CD4-positive, alpha-beta T cell (primary cell): ENCODE measurements around the gene ITGB3. TPM values are rescaled to one million over a fixed set of nuclear protein-coding genes. Genes with fewer than 3 reads are reported as not detected.

Experiments
- ATAC-seq: fragments of 200-7000 bp; cut with Tn5 transposase; one replicate; pipeline ENCODE4 v1.10.0; 2022; ENCODE audit warnings: mild to moderate bottlenecking; ENCODE audit not compliant: poor library complexity
- CTCF ChIA-PET: fragments of 350-600 bp; sonication (Branson Sonifier 250); formaldehyde crosslinking; loops from one replicate; lab custom pipeline; 2021; ENCODE audit warnings: antibody characterized with exemption, inconsistent platforms; lab: Charles Lee
- POLR2A ChIA-PET: fragments of 350-600 bp; sonication (Branson Sonifier 250); formaldehyde crosslinking; loops from one replicate; lab custom pipeline; 2021; ENCODE audit warnings: antibody characterized with exemption, inconsistent platforms; lab: Charles Lee
- DNase-seq, 14 experiments: peaks; one replicate each; pipeline ENCODE4 v3.0.0-alpha.2; 2013 to 2020; ENCODE audit warnings: mixed read lengths in 2 of 14
- H3K27ac ChIP-seq, 2 donors: one replicate each; pipeline versions ENCODE4 v1.5.1 to v1.7.0; 2013; ENCODE audit warnings: low read length in 2 of 2, low read depth in 1 of 2, mild to moderate bottlenecking in 1 of 2
- H3K27me3 ChIP-seq, 2 experiments: 1 replicate in 1 of 2; 2 replicates in 1 of 2; pipeline versions ENCODE4 v1.6.1 to v1.7.0; 2013; ENCODE audit warnings: low read length in 2 of 2, control low read depth in 1 of 2, mild to moderate bottlenecking in 1 of 2, moderate library complexity in 1 of 2; ENCODE audit not compliant: insufficient read depth in 2 of 2, control insufficient read depth in 1 of 2
- H3K36me3 ChIP-seq: one replicate; pipeline ENCODE4 v1.6.1; 2013; ENCODE audit warnings: low read length, control low read depth; ENCODE audit not compliant: insufficient read depth
- H3K4me1 ChIP-seq: one replicate; pipeline ENCODE4 v1.6.1; 2013; ENCODE audit warnings: low read length, control low read depth; ENCODE audit not compliant: insufficient read depth
- H3K4me3 ChIP-seq: one replicate; pipeline ENCODE4 v1.5.1; 2013; ENCODE audit warnings: mild to moderate bottlenecking, low read length, moderate library complexity
- H3K9me3 ChIP-seq, 2 experiments: 1 replicate in 1 of 2; 2 replicates in 1 of 2; pipeline versions ENCODE4 v1.6.1 to v1.7.0; 2013; ENCODE audit warnings: low read length in 2 of 2, mild to moderate bottlenecking in 2 of 2, control low read depth in 1 of 2, moderate library complexity in 1 of 2; ENCODE audit not compliant: control insufficient read depth in 1 of 2, insufficient read depth in 1 of 2
- H3K27ac Mint-ChIP-seq: one replicate; pipeline ENCODE4 v1.8.0; 2020; ENCODE audit warnings: mixed read lengths
- H3K27me3 Mint-ChIP-seq: one replicate; pipeline ENCODE4 v1.8.0; 2021; ENCODE audit warnings: mixed read lengths
- H3K36me3 Mint-ChIP-seq: one replicate; pipeline ENCODE4 v1.8.0; 2021; ENCODE audit warnings: low read depth, mixed read lengths
- H3K4me1 Mint-ChIP-seq: one replicate; pipeline ENCODE4 v1.8.0; 2021; ENCODE audit warnings: low read depth, mixed read lengths
- H3K4me3 Mint-ChIP-seq: one replicate; pipeline ENCODE4 v1.8.0; 2020; ENCODE audit warnings: mild to moderate bottlenecking, mixed read lengths
- H3K9me3 Mint-ChIP-seq: one replicate; pipeline ENCODE4 v1.8.0; 2020; ENCODE audit warnings: mixed read lengths
- intact Hi-C, 2 experiments: fragments of 100-400 bp; cut with DNase I in 1 of 2; cut with micrococcal nuclease in 1 of 2; formaldehyde crosslinking; loops; one replicate each; pipeline versions ENCODE4 v1.15.1 to v1.9.0; 2023 to 2025; cut with DNase I, micrococcal nuclease
- total RNA-seq, 174 experiments: library from RNA in 2 of 174; stranded (reverse) in 2 of 174; gene quantifications; one replicate each; pipeline ENCODE4 v1.2.3 and lab custom pipeline; 2021 to 2026
- TF ChIP-seq, protein P1 (sequence below): fragments of 200-600 bp; IDR thresholded peaks from one replicate; pipeline ENCODE4 v1.8.0; 2022; ENCODE audit warnings: antibody characterized with exemption, mild to moderate bottlenecking

The ITGB3 gene
- total RNA-seq, 2 experiments from 2014 or later = 0.05 TPM; not detected in 1

DNA sequence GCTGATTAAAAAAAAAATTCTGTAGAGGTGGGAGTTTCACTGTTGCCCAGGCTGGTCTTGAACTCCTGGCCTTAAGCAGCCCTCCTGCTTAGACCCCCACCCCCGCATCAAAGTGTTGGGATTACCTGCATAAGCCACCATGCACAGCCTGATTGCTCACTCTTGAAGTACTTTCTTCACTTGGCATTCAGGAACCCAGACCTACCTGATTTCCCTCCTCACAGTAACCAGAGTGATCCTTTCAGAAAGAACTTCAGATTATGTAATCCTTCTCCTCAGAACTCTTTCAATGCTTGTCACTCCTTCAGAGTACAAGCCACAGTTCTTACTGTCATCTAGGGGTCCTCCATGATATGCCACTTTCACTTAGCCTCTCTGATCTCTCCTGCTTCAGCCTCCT, 71.5 kb downstream of the ITGB3 start:
- H3K27ac ChIP-seq = no peak overlapping the region
- intact Hi-C loops = no loop called here
- H3K27me3 Mint-ChIP-seq = no peaks in the 10 kb centered on the region
- no peaks in the 10 kb centered on the region for H3K9me3 Mint-ChIP-seq
- peaks cover 23% of the 10 kb centered on the region for H3K36me3 Mint-ChIP-seq
- H3K4me1 ChIP-seq = peaks cover 16% of the 10 kb centered on the region
- no peak overlapping the region for H3K4me3 ChIP-seq
- peak overlapping the region; percentile 97 for H3K27ac Mint-ChIP-seq
- POLR2A ChIA-PET = interaction anchor here (0.6 to 1.3 kb wide), 4 partner anchors 10 to 494 kb away, joined by 3 to 6 read pairs (median 4); no protein-coding TSS in a partner anchor
- H3K27me3 ChIP-seq = no peaks in the 10 kb centered on the region
- peak overlapping the region; percentile 99 for H3K4me3 Mint-ChIP-seq
- DNase-seq (no peak), ATAC-seq (no peak)
- TF ChIP-seq, protein P1, sequence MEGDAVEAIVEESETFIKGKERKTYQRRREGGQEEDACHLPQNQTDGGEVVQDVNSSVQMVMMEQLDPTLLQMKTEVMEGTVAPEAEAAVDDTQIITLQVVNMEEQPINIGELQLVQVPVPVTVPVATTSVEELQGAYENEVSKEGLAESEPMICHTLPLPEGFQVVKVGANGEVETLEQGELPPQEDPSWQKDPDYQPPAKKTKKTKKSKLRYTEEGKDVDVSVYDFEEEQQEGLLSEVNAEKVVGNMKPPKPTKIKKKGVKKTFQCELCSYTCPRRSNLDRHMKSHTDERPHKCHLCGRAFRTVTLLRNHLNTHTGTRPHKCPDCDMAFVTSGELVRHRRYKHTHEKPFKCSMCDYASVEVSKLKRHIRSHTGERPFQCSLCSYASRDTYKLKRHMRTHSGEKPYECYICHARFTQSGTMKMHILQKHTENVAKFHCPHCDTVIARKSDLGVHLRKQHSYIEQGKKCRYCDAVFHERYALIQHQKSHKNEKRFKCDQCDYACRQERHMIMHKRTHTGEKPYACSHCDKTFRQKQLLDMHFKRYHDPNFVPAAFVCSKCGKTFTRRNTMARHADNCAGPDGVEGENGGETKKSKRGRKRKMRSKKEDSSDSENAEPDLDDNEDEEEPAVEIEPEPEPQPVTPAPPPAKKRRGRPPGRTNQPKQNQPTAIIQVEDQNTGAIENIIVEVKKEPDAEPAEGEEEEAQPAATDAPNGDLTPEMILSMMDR = no peak
- H3K36me3 ChIP-seq = no peaks in the 10 kb centered on the region
- CTCF ChIA-PET = no interaction called here
- H3K9me3 ChIP-seq = no peaks in the 10 kb centered on the region
- peaks cover 14% of the 10 kb centered on the region for H3K4me1 Mint-ChIP-seq

DNA sequence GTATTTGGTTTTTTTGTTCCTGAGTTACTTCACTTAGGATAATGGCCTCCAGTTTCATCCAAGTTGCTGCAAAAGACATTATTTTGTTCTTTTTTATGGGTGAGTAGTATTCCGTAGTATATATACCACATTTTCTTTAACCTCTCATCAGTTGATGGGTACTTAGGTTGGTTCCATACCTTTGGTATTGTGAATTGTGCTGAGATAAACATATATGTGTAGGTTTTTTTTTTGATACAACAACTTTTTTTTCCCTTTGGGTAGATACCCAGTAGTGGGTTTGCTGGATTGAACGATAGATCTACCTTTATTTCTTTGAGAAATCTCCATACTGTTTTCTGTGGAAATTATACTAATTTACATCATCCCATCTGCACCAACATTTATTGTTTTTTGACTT, 76.9 kb downstream of the ITGB3 start:
- Histone ChIP-seq H3K4me1 (no peaks in the 10 kb centered on the region), H3K9me3 (no peaks in the 10 kb centered on the region), H3K27me3 (no peaks in the 10 kb centered on the region), H3K27ac (no peak overlapping the region), H3K4me3 (no peak overlapping the region), H3K36me3 (peaks cover 4% of the 10 kb centered on the region)
- TF ChIP-seq, protein P1 = no peak
- ChIA-PET CTCF (interaction anchor here (1.0 kb wide), 1 partner anchor 15 kb away, joined by 3 read pairs; no protein-coding TSS in a partner anchor), POLR2A (no interaction called here)
- no peak for ATAC-seq
- intact Hi-C loops = no loop called here
- no peak for DNase-seq
- Mint-ChIP-seq H3K4me3 (no peak overlapping the region), H3K9me3 (no peaks in the 10 kb centered on the region), H3K27me3 (no peaks in the 10 kb centered on the region), H3K27ac (no peak overlapping the region), H3K4me1 (no peaks in the 10 kb centered on the region), H3K36me3 (peaks cover 53% of the 10 kb centered on the region)

DNA sequence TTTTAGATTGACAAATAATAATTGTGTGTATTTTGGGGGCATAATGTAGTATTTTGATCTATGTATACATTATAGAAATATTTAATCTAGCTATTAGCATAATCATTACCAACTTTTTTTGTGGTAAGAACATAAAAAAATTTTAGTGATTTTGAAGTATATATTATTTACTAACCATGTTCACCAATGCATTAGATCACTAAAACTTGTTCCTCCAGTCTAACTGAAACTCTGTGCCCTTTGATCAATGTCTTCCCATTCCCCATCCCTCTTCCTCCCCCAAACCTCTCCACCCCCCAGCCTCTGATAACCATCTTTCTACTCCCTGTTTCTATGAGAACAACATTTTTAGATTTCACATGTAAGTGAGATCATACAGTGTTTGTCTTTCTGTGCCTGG, 78.7 kb downstream of the ITGB3 start:
- peaks cover 7% of the 10 kb centered on the region for H3K36me3 ChIP-seq
- no peak overlapping the region for H3K4me3 ChIP-seq
- H3K27me3 ChIP-seq = no peaks in the 10 kb centered on the region
- no peak for ATAC-seq
- Mint-ChIP-seq H3K27me3 (no peaks in the 10 kb centered on the region), H3K9me3 (no peaks in the 10 kb centered on the region), H3K36me3 (peaks cover 55% of the 10 kb centered on the region), H3K27ac (no peak overlapping the region), H3K4me3 (no peak overlapping the region), H3K4me1 (no peaks in the 10 kb centered on the region)
- no peaks in the 10 kb centered on the region for H3K4me1 ChIP-seq
- no peak for DNase-seq
- intact Hi-C loops = no loop called here
- TF ChIP-seq, protein P1 = no peak
- CTCF ChIA-PET = no interaction called here
- no peaks in the 10 kb centered on the region for H3K9me3 ChIP-seq
- POLR2A ChIA-PET = no interaction called here
- no peak overlapping the region for H3K27ac ChIP-seq
